Activated CD4-positive, alpha-beta T cell treated with anti-CD3 and anti-CD28 coated beads, Interleukin-2, amount 50 U/mL, for 48 hours (primary cell): ENCODE data around the gene FRMPD4.

ENCODE experiments used
- DNase-seq, 2 experiments: peaks; one replicate each; pipeline ENCODE4 v3.0.0-alpha.2; 2020

The FRMPD4 gene

GRCh38 chrX:12307961-12308360 is 169.7 kb downstream of the FRMPD4 start:
- DNase-seq, result no peak

- no peak for DNase-seq
These were observed 170.1 kb downstream of the FRMPD4 start for GRCh38 chrX:12308420-12308819.

DNA sequence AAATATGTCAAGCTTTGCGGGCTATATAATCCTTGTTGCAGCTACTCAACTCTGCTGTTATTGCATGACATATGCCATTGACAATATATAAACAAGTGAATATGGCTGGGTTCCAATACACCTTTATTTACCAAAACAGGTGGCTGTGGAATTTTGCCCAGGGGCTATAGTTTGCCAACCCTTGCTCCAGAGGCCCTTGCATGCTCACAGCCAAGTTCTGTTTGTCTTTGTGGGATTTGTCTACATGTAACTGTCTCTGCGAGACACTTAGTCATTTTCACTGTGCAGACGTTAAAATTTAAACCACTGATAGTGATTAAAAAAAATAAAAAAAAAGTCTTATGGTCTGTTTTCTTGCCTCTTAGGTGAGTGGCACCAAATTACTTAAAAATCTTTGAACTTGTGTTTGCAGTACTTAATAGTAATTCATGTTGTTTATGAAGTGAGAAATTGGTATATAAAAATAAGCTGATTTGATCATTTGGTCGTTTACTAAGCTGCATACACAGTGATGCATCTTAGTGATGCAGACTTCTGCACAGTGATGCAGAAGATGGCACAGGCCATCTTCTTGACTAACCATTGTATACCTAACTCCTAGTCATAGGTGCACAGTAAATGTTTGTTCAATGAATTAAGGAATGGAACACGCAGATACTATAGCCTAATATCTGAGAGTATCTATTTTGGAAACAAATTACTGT is 170.9 kb downstream of the FRMPD4 start:
- DNase-seq, result no peak

DNA sequence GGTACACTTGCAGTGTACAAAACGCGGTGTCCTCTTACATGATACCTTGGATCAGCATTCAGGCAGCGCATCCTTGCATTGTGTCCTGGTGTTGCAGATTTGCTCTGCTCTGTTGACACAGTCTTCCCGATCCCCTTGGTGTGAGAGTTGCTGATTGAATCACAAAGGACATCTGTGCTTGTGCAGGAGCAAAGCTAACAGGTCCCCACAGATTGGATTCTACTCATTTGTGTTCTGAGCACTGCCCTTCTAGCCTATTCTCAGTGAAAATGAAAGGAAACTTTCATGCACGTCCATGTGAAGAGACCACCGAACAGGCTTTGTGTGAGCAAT is 171.4 kb downstream of the FRMPD4 start:
- no peak for DNase-seq

DNA sequence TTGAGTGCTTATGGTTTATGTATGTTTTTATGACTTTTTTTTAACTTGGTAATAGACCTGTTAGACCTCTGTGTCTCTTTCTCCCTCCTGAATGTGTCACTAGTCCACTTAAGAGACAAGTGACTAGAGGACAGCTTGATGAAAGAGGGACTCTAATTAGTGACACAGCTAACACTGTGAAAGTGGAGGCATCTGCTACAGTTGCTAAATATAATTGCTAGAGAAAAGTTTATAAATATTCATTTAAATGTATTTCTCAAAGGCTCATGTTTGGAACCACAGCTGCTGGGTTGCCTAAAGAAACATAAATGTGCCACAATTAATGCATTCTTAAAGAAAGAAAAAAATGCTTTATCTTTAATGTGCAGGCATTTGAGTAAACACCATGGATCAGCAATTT is 176.4 kb downstream of the FRMPD4 start:
- no peak for DNase-seq

- DNase-seq, result no peak
These were observed 177.3 kb downstream of the FRMPD4 start for GRCh38 chrX:12315526-12315925.

GRCh38 chrX:12319003-12319519 is 180.8 kb downstream of the FRMPD4 start:
- no peak for DNase-seq

DNA sequence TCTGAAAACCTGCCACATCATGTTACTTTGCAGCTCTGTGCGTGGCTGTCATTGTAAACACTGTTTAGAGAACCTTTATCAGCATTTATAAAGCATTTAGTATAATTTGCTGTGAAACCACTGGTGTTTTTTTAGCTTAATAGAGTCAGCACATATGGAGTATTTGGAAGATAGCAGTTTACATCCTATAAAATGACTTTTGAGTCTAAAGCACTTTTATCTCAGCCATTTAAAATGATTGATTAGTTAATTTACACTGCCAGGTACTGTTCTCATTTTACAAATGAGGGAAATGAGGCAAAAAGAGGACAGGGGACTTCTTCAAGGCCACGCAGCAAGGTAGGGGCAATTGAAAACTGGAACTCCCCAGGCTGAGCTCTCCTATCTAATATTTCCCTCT is 181.7 kb downstream of the FRMPD4 start:
- no peak for DNase-seq

DNA sequence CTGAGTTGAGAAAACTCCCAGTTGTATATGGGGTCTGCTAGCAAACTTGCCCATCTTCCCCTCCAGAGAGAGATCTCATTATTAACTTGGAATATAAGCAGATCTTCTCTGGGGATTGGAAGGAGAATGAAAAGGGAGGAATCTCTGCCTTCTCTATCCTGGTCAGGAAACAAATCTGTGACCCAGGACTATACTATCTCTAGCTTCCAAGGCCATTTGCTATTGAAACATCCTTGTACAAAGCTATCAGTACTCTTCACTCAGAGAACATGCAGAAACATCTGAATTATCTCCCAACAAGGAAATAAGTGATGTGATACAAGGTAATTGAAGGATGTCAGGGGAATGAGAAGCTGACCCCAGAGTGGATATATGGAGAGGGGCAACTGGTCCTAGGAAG is 183.8 kb downstream of the FRMPD4 start:
- no peak for DNase-seq

DNA sequence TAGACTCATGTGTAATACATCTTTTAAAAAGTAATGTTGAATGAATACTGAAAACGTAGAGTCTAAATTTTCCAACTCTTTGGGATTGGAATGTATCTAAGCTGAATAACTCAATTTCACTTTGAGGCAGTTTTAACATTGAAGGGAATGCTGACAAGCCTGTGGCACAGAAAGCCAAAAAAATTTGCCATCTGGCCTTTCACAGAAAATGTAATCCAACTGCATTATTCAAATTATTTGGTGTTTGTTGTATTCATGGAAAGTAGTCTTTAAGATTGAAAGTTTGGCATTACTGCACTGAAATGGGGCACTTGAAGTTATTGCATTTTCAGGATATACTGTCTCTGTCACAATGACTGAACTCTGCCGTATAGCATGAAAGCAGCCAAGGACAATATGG is 186.9 kb downstream of the FRMPD4 start:
- DNase-seq, result no peak

GRCh38 chrX:12327836-12328235 is 189.6 kb downstream of the FRMPD4 start:
- DNase-seq, result no peak

- DNase-seq, result no peak
These were observed 191.2 kb downstream of the FRMPD4 start for GRCh38 chrX:12329476-12329875.

GRCh38 chrX:12330841-12331240 is 192.6 kb downstream of the FRMPD4 start:
- no peak for DNase-seq

GRCh38 chrX:12332786-12333347 is 194.6 kb downstream of the FRMPD4 start:
- DNase-seq, result no peak

DNA sequence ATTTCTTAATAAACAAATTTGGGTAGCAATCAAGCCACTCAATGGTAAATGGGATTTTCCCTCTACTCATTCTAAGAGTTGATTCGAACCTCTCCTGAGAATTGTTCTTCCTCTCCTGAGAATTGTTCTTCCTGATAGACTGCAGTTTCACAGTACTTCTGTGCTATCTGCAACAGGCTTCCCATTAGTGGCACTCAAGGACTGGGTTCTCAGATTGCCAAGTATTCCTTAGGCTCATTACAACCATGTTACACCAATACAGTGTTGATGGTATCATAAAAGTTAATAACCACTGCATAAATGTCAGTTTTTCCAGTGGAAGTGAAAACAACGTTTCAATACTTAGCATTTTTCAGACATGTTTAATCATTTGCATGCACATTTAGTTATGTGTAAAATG is 201.6 kb downstream of the FRMPD4 start:
- no peak for DNase-seq

GRCh38 chrX:12344954-12345353 is 206.7 kb downstream of the FRMPD4 start:
- DNase-seq, result no peak

GRCh38 chrX:12349201-12349600 is 210.9 kb downstream of the FRMPD4 start:
- no peak for DNase-seq

- DNase-seq, result no peak
These were observed 214.6 kb downstream of the FRMPD4 start for GRCh38 chrX:12352922-12353321.

GRCh38 chrX:12360383-12360782 is 222.1 kb downstream of the FRMPD4 start:
- no peak for DNase-seq

DNA sequence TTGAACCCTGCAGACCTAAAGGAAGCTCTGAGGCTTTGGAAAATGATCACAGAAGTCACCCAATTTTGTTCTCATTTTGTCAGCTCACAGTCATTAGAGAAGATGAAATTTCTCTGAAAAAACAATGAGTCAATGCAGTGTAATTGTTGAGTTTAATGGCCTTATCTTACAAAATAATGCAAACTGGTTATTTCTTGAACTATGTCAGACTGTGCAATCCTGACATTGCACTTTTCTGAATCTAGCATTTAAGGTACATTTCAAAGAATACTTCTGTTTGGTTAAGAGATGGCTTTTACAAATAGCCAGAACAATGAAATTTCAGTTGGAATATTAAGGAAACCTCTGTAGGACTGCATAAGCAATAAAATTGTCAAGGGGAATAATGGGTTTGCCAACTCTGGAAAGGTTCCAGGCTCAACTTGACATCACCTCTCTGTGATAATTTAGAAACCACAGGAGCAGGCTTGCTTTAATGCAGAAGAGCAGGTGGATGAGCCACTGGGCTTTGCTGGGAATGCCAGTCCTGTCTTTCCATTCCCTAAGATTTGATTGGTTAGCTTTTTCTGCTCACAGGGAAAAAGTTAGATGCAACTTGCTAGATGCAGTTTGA is 222.8 kb downstream of the FRMPD4 start:
- DNase-seq, result no peak

- no peak for DNase-seq
These were observed 224.9 kb downstream of the FRMPD4 start for GRCh38 chrX:12363216-12363615.

- DNase-seq, result no peak
These were observed 228.2 kb downstream of the FRMPD4 start for GRCh38 chrX:12366440-12366839.

DNA sequence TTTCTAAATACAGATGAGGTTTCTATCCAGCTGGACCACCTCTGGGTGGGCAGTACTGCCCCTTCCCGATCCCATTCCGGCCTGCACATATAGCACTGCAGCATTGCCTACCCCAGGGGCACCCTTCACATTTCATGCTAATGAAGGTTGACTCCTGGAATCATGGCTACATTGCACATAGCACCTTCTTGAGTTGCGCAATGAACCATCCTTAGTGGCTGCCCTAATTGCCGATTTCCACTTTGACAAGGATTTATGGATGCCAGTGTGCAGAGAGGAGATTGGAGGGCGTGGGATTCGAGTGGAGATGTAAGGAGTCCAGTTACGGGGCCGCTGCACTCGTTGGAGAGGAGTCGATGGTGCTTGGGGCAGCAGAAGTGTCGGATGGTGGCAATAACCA is 229.0 kb downstream of the FRMPD4 start:
- no peak for DNase-seq

DNA sequence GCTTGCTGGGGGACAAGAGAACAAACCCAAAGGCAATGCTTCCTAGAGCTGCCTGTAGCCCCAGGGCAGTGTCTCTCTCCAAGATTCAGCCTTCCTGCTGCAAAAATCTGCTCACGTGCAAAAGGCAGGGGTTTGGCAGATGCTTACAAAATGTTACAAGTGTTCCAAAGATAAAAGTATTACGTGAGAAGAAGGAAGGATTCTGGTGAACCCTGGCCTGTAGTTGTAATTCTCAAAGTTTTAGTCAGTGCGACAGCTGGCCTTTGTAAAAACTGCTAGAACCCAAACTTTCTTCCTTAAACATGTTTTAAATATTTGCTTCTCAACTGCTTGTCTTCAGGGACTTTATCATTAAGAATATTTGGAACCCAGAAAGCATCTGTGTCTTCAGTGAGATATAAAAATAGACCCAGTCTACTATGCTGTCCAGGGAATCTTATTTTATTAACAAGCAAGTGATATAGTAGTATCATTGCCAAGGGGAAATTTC is 232.3 kb downstream of the FRMPD4 start:
- DNase-seq, result no peak
